K562 (cell line): ENCODE measurements around the gene PPP1R12C. TPM values are rescaled to one million over a fixed set of nuclear protein-coding genes. Genes with fewer than 3 reads are reported as not detected.

Experiments used
- ATAC-seq: fragments of 200-7000 bp; cut with Tn5 transposase; 3 replicates; pipeline ENCODE4 v1.9.1; 2020; ENCODE audit warnings: moderate library complexity
- BruUV-seq: library from RNA; stranded (reverse); fragments of 400-500 nt; replicated peaks from 2 replicates; lab custom pipeline; 2021; lab: Mats Ljungman, UMichigan
- CTCF ChIA-PET: fragments of 300-600 bp; formaldehyde crosslinking; extraction: SDS; loops from one replicate; lab custom pipeline; 2021; ENCODE audit warnings: low intra/inter-chr PET ratio; lab: Yijun Ruan, JAX
- POLR2A ChIA-PET: fragments of 300-600, 350-650 bp; sonication (Branson Sonifier 250); formaldehyde crosslinking; extraction: SDS; loops from one replicate; lab custom pipeline; 2021; ENCODE audit warnings: antibody characterized with exemption, inconsistent platforms; lab: Yijun Ruan, JAX
- DNase-seq, 4 experiments: peaks; one replicate each; pipeline versions ENCODE4 v3.0.0 to v3.0.0-alpha.2; 2011 to 2018; ENCODE audit warnings: low spot score in 3 of 4, mixed read lengths in 3 of 4; ENCODE audit errors: extremely low read depth in 1 of 4
- FAIRE-seq: peaks from 2 replicates; lab custom pipeline; 2011; peaks lifted over from hg19 to GRCh38; lab: Jason Lieb, UNC
- H2AFZ ChIP-seq: 2 replicates; pipeline ENCODE4 v1.6.0; 2011; ENCODE audit warnings: low read depth, low read length, control low read depth, inconsistent platforms
- H3K27ac ChIP-seq: fragments of 200-600 bp; 3 replicates; pipeline ENCODE4 v1.8.0; 2011; ENCODE audit warnings: low read depth, mild to moderate bottlenecking, control low read depth, inconsistent platforms, low read length, moderate library complexity, mixed read lengths; ENCODE audit errors: extremely low read depth
- H3K27me3 ChIP-seq, 2 experiments: fragments of 300-600 bp in 1 of 2; 2 replicates in 1 of 2; 3 replicates in 1 of 2; pipeline versions ENCODE4 v1.6.0 to v1.8.0; 2011; ENCODE audit warnings: inconsistent platforms in 2 of 2, low read length in 2 of 2, mild to moderate bottlenecking in 1 of 2, mixed read lengths in 1 of 2, moderate library complexity in 1 of 2; ENCODE audit not compliant: control insufficient read depth in 2 of 2, insufficient read depth in 2 of 2
- H3K36me3 ChIP-seq: fragments of 300-600 bp; 3 replicates; pipeline ENCODE4 v1.8.0; 2011; ENCODE audit warnings: mild to moderate bottlenecking, low read length, inconsistent platforms; ENCODE audit not compliant: control insufficient read depth, insufficient read depth
- H3K4me1 ChIP-seq, 2 experiments: fragments of 200-600 bp in 1 of 2; replicated peaks in 1 of 2; 2 replicates in 1 of 2; 3 replicates in 1 of 2; pipeline versions ENCODE4 v1.5.1 to v1.8.0; 2011; ENCODE audit warnings: inconsistent platforms in 2 of 2, low read length in 2 of 2, mild to moderate bottlenecking in 1 of 2, mixed read lengths in 1 of 2, moderate library complexity in 1 of 2; ENCODE audit not compliant: control insufficient read depth in 2 of 2, insufficient read depth in 2 of 2
- H3K4me2 ChIP-seq: 2 replicates; pipeline ENCODE4 v1.6.1; 2011; ENCODE audit warnings: low read length, control low read depth, inconsistent platforms, mixed read lengths; ENCODE audit not compliant: insufficient read depth
- H3K4me3 ChIP-seq: fragments of 200-600 bp; sonication (generic), shearing (Covaris generic); 2 replicates; pipeline ENCODE4 v1.5.1; 2016; ENCODE audit warnings: control low read depth, inconsistent platforms
- H3K79me2 ChIP-seq: fragments of 200-600 bp; 3 replicates; pipeline ENCODE4 v1.8.0; 2011; ENCODE audit warnings: low read length, inconsistent platforms; ENCODE audit not compliant: control insufficient read depth, insufficient read depth
- H3K9ac ChIP-seq, 2 experiments: 2 replicates each; pipeline versions ENCODE4 v1.6.0 to v1.6.1; 2011; ENCODE audit warnings: low read depth in 2 of 2, low read length in 2 of 2, control low read depth in 1 of 2, inconsistent platforms in 1 of 2, mild to moderate bottlenecking in 1 of 2, mixed read lengths in 1 of 2; ENCODE audit not compliant: insufficient read depth in 1 of 2
- H3K9me1 ChIP-seq: one replicate; pipeline ENCODE4 v1.6.0; 2011; ENCODE audit warnings: inconsistent platforms, mild to moderate bottlenecking, low read length, moderate library complexity; ENCODE audit not compliant: control insufficient read depth, insufficient read depth
- H3K9me3 ChIP-seq: replicated peaks from 2 replicates; pipeline ENCODE4 v1.5.1; 2011; ENCODE audit warnings: low read depth, low read length, inconsistent platforms; ENCODE audit not compliant: control insufficient read depth, insufficient read depth
- H4K20me1 ChIP-seq: replicated peaks from 2 replicates; pipeline ENCODE4 v1.6.1; 2011; ENCODE audit warnings: low read length, inconsistent platforms, mixed read lengths; ENCODE audit not compliant: control insufficient read depth, insufficient read depth
- CBX3 ChIP-seq, 2 experiments: IDR thresholded peaks; 1 replicate in 1 of 2; 2 replicates in 1 of 2; pipeline ENCODE4 v1.6.1; 2012; ENCODE audit warnings: inconsistent platforms in 2 of 2, low read length in 2 of 2, borderline replicate concordance in 1 of 2, control low read depth in 1 of 2
- ELF2 ChIP-seq: fragments of 250-450 bp; sonication (Bioruptor Pico); IDR thresholded peaks from 2 replicates; pipeline ENCODE4 v1.5.0; 2021; ENCODE audit warnings: mild to moderate bottlenecking
- EP300 ChIP-seq: IDR thresholded peaks from 2 replicates; pipeline ENCODE4 v1.6.1; 2012; ENCODE audit warnings: low read length, improper control_type of control experiment
- ILK ChIP-seq: fragments of 450-650 bp; IDR thresholded peaks from 2 replicates; pipeline ENCODE4 v1.6.1; 2016; ENCODE audit warnings: missing genetic modification characterization, low read depth, mild to moderate bottlenecking, missing compliant biosample characterization, moderate library complexity, borderline replicate concordance
- MTA3 ChIP-seq: fragments of 450-650 bp; formaldehyde crosslinking; IDR thresholded peaks from 2 replicates; pipeline ENCODE4 v1.6.1; 2017; ENCODE audit warnings: mild to moderate bottlenecking, borderline replicate concordance
- NCOA2 ChIP-seq, 2 experiments: fragments of 450-650 bp; IDR thresholded peaks; 2 replicates each; pipeline ENCODE4 v1.6.1; 2018; ENCODE audit warnings: mild to moderate bottlenecking in 2 of 2, moderate library complexity in 1 of 2; ENCODE audit not compliant: partially characterized antibody in 2 of 2
- NRF1 ChIP-seq, 2 experiments: fragments of 450-650 bp; IDR thresholded peaks in 1 of 2; conservative IDR thresholded peaks in 1 of 2; 2 replicates each; pipeline ENCODE4 v1.6.1; 2014; ENCODE audit warnings: mild to moderate bottlenecking in 2 of 2
- POLR2G ChIP-seq: fragments of 200-400 bp; formaldehyde crosslinking; IDR thresholded peaks from 2 replicates; pipeline ENCODE4 v1.6.1; 2017; ENCODE audit warnings: low read depth, mild to moderate bottlenecking, antibody characterized with exemption, low read length, moderate library complexity
- POLR3A ChIP-seq: IDR thresholded peaks from 2 replicates; pipeline ENCODE4 v1.6.1; 2011; ENCODE audit warnings: borderline replicate concordance, mild to moderate bottlenecking, moderate library complexity; ENCODE audit not compliant: insufficient read length, insufficient read depth; ENCODE audit errors: extremely low read depth
- TBP ChIP-seq: optimal IDR thresholded peaks from 2 replicates; pipeline ENCODE3; 2011; ENCODE audit warnings: low read depth, low read length, improper control_type of control experiment
- TCFL5 ChIP-seq: fragments of 250-450 bp; sonication (Bioruptor Pico); conservative IDR thresholded peaks from 2 replicates; pipeline ENCODE4 v1.6.1; 2021; ENCODE audit warnings: mild to moderate bottlenecking, moderate library complexity, matching md5 sums
- TRIM24 ChIP-seq, 2 experiments: fragments of 450-650 bp; IDR thresholded peaks; 2 replicates each; pipeline ENCODE4 v1.6.1; 2016
- U2AF2 ChIP-seq: fragments of 200-400 bp; formaldehyde crosslinking; optimal IDR thresholded peaks from 2 replicates; pipeline ENCODE3; 2017; ENCODE audit warnings: low read depth, mild to moderate bottlenecking, low read length
- WHSC1 ChIP-seq: IDR thresholded peaks from one replicate; pipeline ENCODE4 v1.6.1; 2012; ENCODE audit warnings: low read length, control low read depth, inconsistent platforms
- ZKSCAN1 ChIP-seq: fragments of 150-350 bp; IDR thresholded peaks from 2 replicates; pipeline ENCODE4 v1.6.1; 2016; ENCODE audit warnings: low read depth, low read length
- ZNF146 ChIP-seq: IDR thresholded peaks from one replicate; pipeline ENCODE4 v1.6.1; 2018; ENCODE audit warnings: missing compliant biosample characterization; ENCODE audit not compliant: unreplicated experiment
- ZNF41 ChIP-seq: fragments of 250-450 bp; sonication (Bioruptor Pico); conservative IDR thresholded peaks from 2 replicates; pipeline ENCODE4 v1.4.0; 2020; ENCODE audit warnings: mild to moderate bottlenecking
- WGBS: fragments of 100-300 bp; shearing (Covaris generic); methylation state at CpG from one replicate; pipeline ENCODE4 v1.1.6; 2016; ENCODE audit warnings: low coverage, mixed read lengths; ENCODE audit not compliant: insufficient coverage; ENCODE audit errors: missing lambda C conversion rate; 5-methylcytosine and 5-hydroxymethylcytosine counted together
- in situ Hi-C: fragments of 300-500 bp; cut with MboI; formaldehyde crosslinking; loops from 4 replicates; pipeline ENCODE4 v1.15.0; 2018; ENCODE audit warnings: inconsistent platforms, mixed read lengths
- intact Hi-C: fragments of 100-400 bp; cut with micrococcal nuclease; formaldehyde crosslinking; loops from 2 replicates; pipeline ENCODE4 v1.14.2; 2022
- polyA plus RNA-seq, 8 experiments: library from polyadenylated mRNA; depleted of rRNA in 4 of 8; stranded (reverse) in 5 of 8; unstranded in 3 of 8; fragments of >200 nt; fragmentation: Nextera tagmentation in 2 of 8; fragmentation: Illumina TruSeq in 1 of 8; extraction: Ambion mirVana in 2 of 8; extraction: Trizol in 1 of 8; gene quantifications; 2 replicates each; pipeline versions ENCODE4 v1.2.1 to v1.2.3, GENCODE V29; 2011 to 2014; ENCODE audit warnings: inconsistent platforms in 1 of 8, missing spikeins in 1 of 8
- total RNA-seq, 7 experiments: library from RNA; depleted of rRNA in 6 of 7; stranded (reverse); fragments of >200 nt in 6 of 7; fragmentation: Illumina TruSeq in 2 of 7; extraction: Trizol in 2 of 7; gene quantifications; 2 replicates each; pipeline versions ENCODE4 v1.2.1 to v1.2.3, GENCODE V29; 2011 to 2021; ENCODE audit warnings: low replicate concordance in 1 of 7
- TF ChIP-seq, protein P1 (sequence below): fragments of 250-450 bp; sonication (Bioruptor Pico); IDR thresholded peaks from 2 replicates; pipeline ENCODE4 v1.5.0; 2021
- TF ChIP-seq, protein P2 (sequence below), 2 experiments: fragments of 450-650 bp; conservative IDR thresholded peaks; 2 replicates each; pipeline ENCODE4 v1.6.1; 2017; ENCODE audit warnings: mild to moderate bottlenecking in 2 of 2, moderate library complexity in 2 of 2

The PPP1R12C gene
- total and polyA plus RNA-seq, 9 of the 15 experiments (the other 6 are each of a cell fraction or from before 2014, with no cell fraction given), result 1.8 to 136 (median 33.7) TPM

DNA sequence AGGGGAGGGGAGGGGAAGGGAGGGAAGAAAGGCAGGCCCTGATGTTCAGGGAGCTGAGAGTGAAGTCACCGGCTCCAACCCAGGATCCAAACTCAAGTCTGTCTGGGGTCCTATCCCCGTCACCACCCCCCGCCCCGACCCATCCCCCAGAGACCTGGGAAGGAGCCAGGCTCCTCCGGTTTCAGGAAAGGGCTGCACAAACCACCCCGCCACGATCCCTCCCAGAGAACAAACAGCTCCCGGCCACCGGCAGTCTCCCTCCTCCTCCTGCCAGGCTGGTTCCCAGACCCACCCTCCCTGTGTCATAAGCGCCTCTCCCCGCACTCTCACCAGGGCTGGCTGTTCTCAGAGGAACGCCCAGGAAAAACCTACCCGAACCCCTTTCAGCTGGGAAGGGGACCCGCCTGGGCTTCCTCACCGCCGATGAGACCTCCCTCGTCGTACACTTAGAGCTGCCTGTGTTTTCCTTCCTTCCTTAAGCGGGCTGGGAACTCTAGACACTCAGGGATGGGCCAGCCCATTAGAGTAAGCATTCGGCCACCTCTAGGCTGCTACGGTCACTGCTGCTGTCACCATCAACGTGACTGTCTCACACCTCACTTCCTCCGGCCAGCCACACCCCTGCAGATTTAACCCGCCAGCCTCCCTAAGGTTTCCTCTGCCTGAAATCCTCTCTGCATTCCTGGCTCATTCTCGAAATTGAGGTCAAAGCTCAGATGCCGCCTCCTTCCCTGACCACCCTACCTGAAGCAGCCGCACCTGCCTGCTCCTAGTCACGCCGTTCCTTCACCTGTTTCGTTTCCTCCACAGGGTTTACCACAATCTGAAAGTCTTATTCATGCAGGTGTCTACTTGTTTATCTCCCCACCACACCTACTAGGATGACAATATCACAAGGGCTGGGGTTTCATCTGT is 48.2 kb downstream of the PPP1R12C start:
- Histone ChIP-seq H3K9me3 (no peaks in the 10 kb centered on the region), H3K9me1 (no peaks in the 10 kb centered on the region), H3K4me1 (peaks cover 19 to 21% of the 10 kb centered on the region in 2 experiments), H3K4me2 (peak overlapping the region; percentile 86), H3K4me3 (peak overlapping the region; percentile 42), H4K20me1 (no peaks in the 10 kb centered on the region), H3K9ac (peak overlapping the region; percentile 39 to 77; a peak in 3 of 4 replicates), H3K79me2 (no peaks in the 10 kb centered on the region), H2AFZ (peak overlapping the region; percentile 88), H3K36me3 (no peaks in the 10 kb centered on the region), H3K27me3 (peaks cover 8% of the 10 kb centered on the region in 2 experiments; a peak in 4 of 5 replicates), H3K27ac (no peak overlapping the region)
- ATAC-seq, result peak; percentile 97
- in situ Hi-C loops, result no loop called here
- ChIA-PET POLR2A (interaction anchor here (0.9 to 5.9 kb wide), 3 partner anchors 11 to 23 kb away, joined by 3 to 32 read pairs (median 3); no protein-coding TSS in a partner anchor), CTCF (no interaction called here)
- peak; percentile 56 to 75 (median 65) for DNase-seq
- FAIRE-seq, result peak; percentile 91
- intact Hi-C loops, result no loop called here
- under 1% methylated on average over 24 of the region's 30 CpGs for WGBS
- BruUV-seq, result no TSS peak
- TF ChIP-seq, protein P1, sequence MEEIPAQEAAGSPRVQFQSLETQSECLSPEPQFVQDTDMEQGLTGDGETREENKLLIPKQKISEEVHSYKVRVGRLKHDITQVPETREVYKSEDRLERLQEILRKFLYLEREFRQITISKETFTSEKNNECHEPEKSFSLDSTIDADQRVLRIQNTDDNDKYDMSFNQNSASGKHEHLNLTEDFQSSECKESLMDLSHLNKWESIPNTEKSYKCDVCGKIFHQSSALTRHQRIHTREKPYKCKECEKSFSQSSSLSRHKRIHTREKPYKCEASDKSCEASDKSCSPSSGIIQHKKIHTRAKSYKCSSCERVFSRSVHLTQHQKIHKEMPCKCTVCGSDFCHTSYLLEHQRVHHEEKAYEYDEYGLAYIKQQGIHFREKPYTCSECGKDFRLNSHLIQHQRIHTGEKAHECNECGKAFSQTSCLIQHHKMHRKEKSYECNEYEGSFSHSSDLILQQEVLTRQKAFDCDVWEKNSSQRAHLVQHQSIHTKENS, result no peak
- TF ChIP-seq POLR3A, result no peak
- TF ChIP-seq, protein P2, sequence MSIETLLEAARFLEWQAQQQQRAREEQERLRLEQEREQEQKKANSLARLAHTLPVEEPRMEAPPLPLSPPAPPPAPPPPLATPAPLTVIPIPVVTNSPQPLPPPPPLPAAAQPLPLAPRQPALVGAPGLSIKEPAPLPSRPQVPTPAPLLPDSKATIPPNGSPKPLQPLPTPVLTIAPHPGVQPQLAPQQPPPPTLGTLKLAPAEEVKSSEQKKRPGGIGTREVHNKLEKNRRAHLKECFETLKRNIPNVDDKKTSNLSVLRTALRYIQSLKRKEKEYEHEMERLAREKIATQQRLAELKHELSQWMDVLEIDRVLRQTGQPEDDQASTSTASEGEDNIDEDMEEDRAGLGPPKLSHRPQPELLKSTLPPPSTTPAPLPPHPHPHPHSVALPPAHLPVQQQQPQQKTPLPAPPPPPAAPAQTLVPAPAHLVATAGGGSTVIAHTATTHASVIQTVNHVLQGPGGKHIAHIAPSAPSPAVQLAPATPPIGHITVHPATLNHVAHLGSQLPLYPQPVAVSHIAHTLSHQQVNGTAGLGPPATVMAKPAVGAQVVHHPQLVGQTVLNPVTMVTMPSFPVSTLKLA (conservative IDR thresholded peaks at IDR 0.05), result peak in 1 of 2 experiments; percentile 60; a peak in 1 of 4 replicates
- peak; percentile 30; the same call in 1 of the 2 replicates for TF ChIP-seq POLR2G
- TF ChIP-seq ZNF146 (CRISPR knock-in tag), result no peak
- no peak for TF ChIP-seq EP300
- peak in 1 of 2 experiments; percentile 20; a peak in 1 of 4 replicates for TF ChIP-seq TRIM24 (IDR thresholded peaks at IDR 0.05)
- TF ChIP-seq NRF1 (conservative IDR thresholded peaks at IDR 0.05 in 1 of 2, IDR thresholded peaks at IDR 0.05 in 1 of 2), result 0 out of 4 replicates have a peak, but pooled peaks of 1 of the 2 experiments have one; percentile 17
- no peak for TF ChIP-seq TCFL5 (CRISPR knock-in tag)
- no peak for TF ChIP-seq ELF2
- no peak for TF ChIP-seq TBP
- TF ChIP-seq MTA3, result no peak
- no peak for TF ChIP-seq WHSC1
- TF ChIP-seq NCOA2 (IDR thresholded peaks at IDR 0.05; ENCODE audit: partially characterized antibody in 2 of 2), result no peak
- TF ChIP-seq ILK (tag), result no peak
- TF ChIP-seq ZKSCAN1, result 0 out of 2 replicates have a peak, but pooled peaks have one; percentile 20
- TF ChIP-seq CBX3 (IDR thresholded peaks at IDR 0.05; ENCODE audit: borderline replicate concordance in 1 of 2, low read length in 2 of 2), result no peak
- no peak for TF ChIP-seq U2AF2
- TF ChIP-seq ZNF41 (CRISPR knock-in tag), result no peak
